ENCODE data around the gene GPR183. TPM values are rescaled to one million over a fixed set of nuclear protein-coding genes. Genes with fewer than 3 reads are reported as not detected.

Gene GPR183
- total and polyA plus RNA-seq, 2 of the 8 experiments (the other 6 are each of a cell fraction or from before 2014, with no cell fraction given), result not detected

GRCh38 chr13:99271249-99271648 is 36.0 kb downstream of the GPR183 start:
- Histone ChIP-seq H3K9ac (replicated peaks in 1 of 4; ENCODE audit: extremely low read depth in 1 of 4, low read depth in 3 of 4, low read length in 3 of 4) (no peak overlapping the region), H3K23me2 (ENCODE audit: low read depth, low read length) (peaks cover 2% of the 10 kb centered on the region; the same call in 1 of the 2 replicates), H3K79me2 (ENCODE audit: control insufficient read depth in 1 of 2, insufficient read depth in 2 of 2, low read length in 2 of 2) (no peaks in the 10 kb centered on the region; a peak in 1 of 4 replicates), H3K23ac (ENCODE audit: insufficient read length) (no peak overlapping the region), H3K14ac (ENCODE audit: insufficient read length) (no peak overlapping the region), H4K20me1 (replicated peaks in 1 of 2; ENCODE audit: control insufficient read depth in 1 of 2, insufficient read depth in 2 of 2, low read length in 2 of 2) (peaks cover 0 to 1% of the 10 kb centered on the region in 2 experiments), H2AK5ac (ENCODE audit: low read depth, low read length) (no peak overlapping the region), H3K4me2 (ENCODE audit: insufficient read depth in 1 of 2, low read depth in 2 of 2, low read length in 2 of 2) (no peak overlapping the region), H4K91ac (replicated peaks; ENCODE audit: insufficient read length, low read length) (no peak overlapping the region), H2BK12ac (ENCODE audit: low read depth, low read length) (no peak overlapping the region), H2BK5ac (ENCODE audit: low read depth, low read length) (no peak overlapping the region), H3K9me3 (ENCODE audit: insufficient read depth in 2 of 2, low read depth in 1 of 2, low read length in 1 of 2) (no peaks in the 10 kb centered on the region), H3K4me3 (ENCODE audit: extremely low read depth in 1 of 4, insufficient read depth in 2 of 4, low read depth in 3 of 4, low read length in 4 of 4) (no peak overlapping the region), H3K18ac (ENCODE audit: extremely low read depth, low read length) (no peak overlapping the region), H3K79me1 (ENCODE audit: low read depth, low read length) (peaks cover 4% of the 10 kb centered on the region; the same call in 1 of the 2 replicates), H2BK15ac (ENCODE audit: low read length) (no peak overlapping the region), H2AFZ (ENCODE audit: low read length) (no peak overlapping the region), H3K4me1 (replicated peaks in 1 of 4; ENCODE audit: control insufficient read depth in 3 of 4, insufficient read depth in 4 of 4, low read length in 3 of 4) (peaks cover 0 to 2% (median under 1%) of the 10 kb centered on the region in 4 experiments; a peak in 2 of 7 replicates), H3K27me3 (replicated peaks in 1 of 4; ENCODE audit: control insufficient read depth in 3 of 4, extremely low read depth in 1 of 4, insufficient read depth in 3 of 4, low read length in 3 of 4) (no peaks in the 10 kb centered on the region), H2BK120ac (replicated peaks; ENCODE audit: low read depth, low read length) (no peak overlapping the region), H3K56ac (replicated peaks; ENCODE audit: insufficient read length, low read depth, low read length) (no peak overlapping the region), H4K8ac (ENCODE audit: extremely low read depth, insufficient read depth, low read length) (peak overlapping the region; percentile 75; the same call in 1 of the 2 replicates), H4K5ac (ENCODE audit: insufficient read length, low read depth, low read length) (no peak overlapping the region), H3K27ac (ENCODE audit: low read depth, low read length) (no peak overlapping the region), H2BK20ac (ENCODE audit: low read length) (no peak overlapping the region), H3K36me3 (ENCODE audit: control insufficient read depth in 2 of 4, insufficient read depth in 4 of 4, low read length in 3 of 4) (0 out of 8 replicates have a peak, but pooled peaks cover 0 to 3% (median 0%) of the 10 kb centered on the region in 4 experiments), H3K4ac (replicated peaks; ENCODE audit: insufficient read length, low read depth, low read length) (no peak overlapping the region)
- DNase-seq (ENCODE audit: low read depth in 1 of 2, low spot score in 2 of 2) (no peak), FAIRE-seq (no peak)
- WGBS, 2 experiments (ENCODE audit: extremely low coverage in 1 of 2, insufficient coverage in 1 of 2, insufficient read length in 1 of 2, insufficient replicate concordance in 2 of 2, low coverage in 1 of 2, low lambda C conversion rate in 2 of 2, missing lambda C conversion rate in 1 of 2), result 96% methylated on average over 3 of the region's 3 CpGs; no CpG with 5 or more reads in 1 of the 2 experiments
- POLR2A ChIA-PET (ENCODE audit: partially characterized antibody), result interaction anchor here (0.8 kb wide), 1 partner anchor 27 kb away, joined by 3 read pairs; no protein-coding TSS in a partner anchor
- CTCF ChIA-PET (ENCODE audit: partially characterized antibody), result interaction anchor here (1.0 to 10.8 kb wide), 18 partner anchors 9 to 172 kb away, joined by 3 to 242 read pairs (median 6); partner anchors contain the start of gene UBAC2
- no peak for TF ChIP-seq USF2 (IDR thresholded peaks at IDR 0.05; ENCODE audit: low read length)
- TF ChIP-seq TAF1 (IDR thresholded peaks at IDR 0.05; ENCODE audit: low read depth, low read length), result no peak
